Activated CD8-positive, alpha-beta memory T cell treated with anti-CD3 and anti-CD28 coated beads for 1 hour (primary cell): ENCODE results near the gene STK33.

Source experiments
- DNase-seq, 2 donors: peaks; one replicate each; pipeline ENCODE4 v3.0.0-alpha.2; 2020; ENCODE audit warnings: low read depth in 1 of 2; ENCODE audit errors: extremely low read depth in 1 of 2

Gene STK33

DNA sequence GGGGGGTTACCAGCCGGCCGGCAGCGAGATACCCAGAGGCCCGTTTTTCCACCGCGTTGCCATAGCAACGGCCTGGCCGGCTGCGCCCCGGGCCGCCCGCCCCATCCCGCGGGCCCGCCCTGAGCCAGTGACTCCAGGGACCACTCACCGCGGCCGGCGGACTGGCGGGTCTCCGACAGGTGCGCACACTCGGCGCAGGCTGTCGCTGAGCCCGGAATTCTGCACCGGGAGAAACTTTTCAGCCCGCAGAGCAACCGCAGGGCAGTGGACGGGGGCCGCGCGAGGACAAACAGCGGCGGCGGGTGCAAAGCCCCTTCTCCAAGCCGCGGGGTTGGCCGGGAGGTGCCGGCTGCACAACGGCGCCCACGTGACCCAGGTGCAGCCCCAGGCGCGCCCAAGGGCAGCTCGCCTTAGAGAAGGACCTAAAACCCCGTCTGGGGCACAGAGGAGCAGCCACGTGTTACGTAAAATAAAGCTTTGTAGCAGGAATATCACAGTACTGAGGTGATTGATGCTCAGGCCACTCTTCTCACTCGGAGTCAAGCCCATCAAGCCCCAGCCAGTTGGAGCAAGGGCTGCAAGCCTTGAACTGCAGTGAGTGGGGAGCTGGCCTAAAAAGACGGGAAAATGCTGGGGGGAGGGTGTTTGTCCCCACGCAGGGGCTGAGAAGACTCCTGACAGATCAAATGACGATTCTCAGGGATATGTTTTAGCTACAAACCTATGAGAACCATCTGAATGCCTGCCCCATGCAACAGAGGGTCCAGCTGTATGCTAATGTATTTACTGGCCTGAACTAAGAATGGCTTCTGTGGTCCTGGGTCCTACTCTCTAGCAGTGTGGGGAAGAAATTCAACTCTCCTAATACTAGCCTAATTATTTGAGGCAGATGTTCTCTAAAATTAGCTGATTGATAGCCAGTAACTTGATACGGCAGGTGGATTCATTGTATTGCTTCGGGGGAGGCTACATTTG is at the start of gene STK33:
TSS of gene STK33 (minus strand) at position 294 of the 975 bp plus-strand sequence. CDS start 119,323 bp downstream, outside the sequence.
- DNase-seq = peak in 1 of 2 donors; percentile 3

DNA sequence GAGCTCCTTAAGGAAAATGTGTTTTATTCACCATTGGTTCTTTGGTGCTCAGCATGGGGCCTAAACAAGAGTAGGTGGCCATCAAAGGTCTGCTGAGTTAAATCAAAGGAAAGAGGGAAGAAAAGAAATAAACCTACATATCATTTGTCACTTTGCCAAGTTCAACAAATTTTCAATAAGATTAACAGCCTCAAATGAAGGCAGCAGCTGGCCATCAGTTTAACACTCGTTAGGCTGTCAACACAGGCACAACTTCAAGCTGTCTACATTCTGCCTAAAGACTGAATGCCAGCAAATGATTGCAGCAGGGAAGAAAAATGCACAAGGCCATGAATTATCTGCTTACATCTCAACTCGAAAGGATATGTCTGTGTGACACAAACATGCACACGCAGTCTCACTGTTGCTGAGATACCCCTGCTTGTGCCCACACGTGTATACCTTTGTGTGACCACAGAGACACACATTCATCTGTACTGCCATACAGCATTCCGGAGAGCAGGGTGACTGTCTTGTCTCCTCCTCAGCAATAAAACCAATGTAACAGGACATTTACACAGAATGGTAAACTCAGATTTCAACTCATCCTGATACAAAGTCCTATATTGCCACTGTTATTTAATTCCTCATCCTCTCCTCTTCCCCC is 48.3 kb upstream of the STK33 start:
- no peak for DNase-seq

DNA sequence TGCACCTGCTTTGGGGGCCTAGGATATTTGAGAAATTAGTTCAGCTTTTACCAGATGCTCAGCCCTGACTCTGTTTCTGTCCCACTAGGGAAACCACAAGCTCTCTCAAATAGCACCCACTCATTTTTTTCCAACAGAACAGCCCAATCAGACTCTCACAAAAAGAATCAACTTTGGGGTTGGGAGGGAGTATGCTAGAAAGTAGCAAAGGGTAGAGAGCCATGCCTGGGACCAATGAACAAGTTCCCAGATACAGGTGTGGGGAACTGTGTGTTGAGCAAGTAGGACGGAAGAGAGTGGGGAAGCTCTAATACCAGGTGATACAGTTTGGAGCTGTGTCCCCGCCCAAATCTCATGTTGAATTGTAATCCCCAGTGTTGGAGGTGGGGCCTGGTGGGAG is 47.3 kb upstream of the STK33 start:
- DNase-seq = no peak

DNA sequence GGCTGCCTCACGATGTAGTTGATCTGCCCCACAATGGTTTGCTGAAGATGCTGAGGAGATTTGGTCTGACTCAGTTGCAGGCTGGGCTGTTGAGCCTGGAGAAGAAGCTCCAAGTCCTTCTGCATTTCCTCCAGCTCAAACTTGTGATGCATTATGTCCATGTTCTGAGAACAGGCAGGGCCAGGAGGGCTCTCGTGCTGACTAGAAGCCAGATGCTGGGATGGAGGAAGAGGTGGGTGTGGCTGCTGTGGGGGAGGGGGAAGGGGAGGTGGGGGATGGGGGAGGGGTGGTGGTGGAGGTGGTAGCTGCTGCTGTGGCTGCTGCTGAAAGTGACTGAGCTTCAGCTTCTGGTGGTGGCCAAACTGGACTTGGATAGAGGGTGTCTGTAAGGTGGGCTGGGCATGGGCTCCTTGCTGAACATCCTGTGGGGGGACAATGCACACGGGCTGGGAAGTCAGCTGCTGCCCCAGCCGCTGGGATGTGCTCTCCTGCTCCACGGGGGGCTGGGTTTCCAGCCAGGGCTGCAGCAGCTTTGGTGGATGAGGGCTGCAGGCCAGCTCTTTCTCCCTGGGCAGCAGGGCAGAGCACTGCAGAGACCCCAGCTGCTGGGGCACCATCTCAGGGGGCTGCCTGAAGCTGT is 46.4 kb upstream of the STK33 start:
- no peak for DNase-seq

DNA sequence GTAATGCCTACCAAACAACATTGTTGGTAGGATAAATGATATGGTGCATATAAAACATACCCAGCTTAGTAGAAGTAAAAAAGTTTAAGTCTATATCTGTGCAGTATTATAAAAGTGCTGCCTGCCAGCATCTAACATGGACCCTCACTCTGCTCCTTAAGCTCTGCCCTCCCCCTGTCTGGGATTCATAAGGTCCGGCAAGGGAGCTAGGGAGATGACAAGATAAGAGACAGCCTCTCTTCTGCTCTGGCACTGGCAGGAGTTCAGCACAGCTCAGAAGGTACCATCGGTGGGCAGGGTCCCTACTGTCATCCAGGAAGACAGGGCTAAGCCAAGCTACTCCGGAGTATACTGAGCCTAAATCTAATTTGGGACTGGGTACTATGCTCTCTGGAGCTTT is 45.6 kb upstream of the STK33 start:
- no peak for DNase-seq

DNA sequence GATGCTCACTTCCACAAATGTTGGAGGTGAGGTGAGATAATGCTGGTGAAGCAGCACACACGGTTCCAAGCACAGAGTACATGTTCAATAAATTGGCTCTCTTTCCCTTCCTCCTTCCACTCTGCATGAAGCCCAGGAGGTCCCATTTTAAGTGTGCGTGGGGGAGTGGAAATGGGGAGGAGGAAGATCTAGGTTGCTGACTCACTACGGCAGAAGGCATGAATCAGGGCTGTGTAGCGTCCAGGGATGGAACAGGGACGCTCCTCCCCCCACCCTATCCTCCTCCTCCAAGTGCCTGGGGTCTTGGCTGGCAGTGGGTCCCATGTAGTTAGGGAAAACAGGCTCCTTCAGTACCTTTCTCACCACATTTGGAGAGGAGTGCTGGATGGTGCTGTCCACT is 44.3 kb upstream of the STK33 start:
- no peak for DNase-seq

DNA sequence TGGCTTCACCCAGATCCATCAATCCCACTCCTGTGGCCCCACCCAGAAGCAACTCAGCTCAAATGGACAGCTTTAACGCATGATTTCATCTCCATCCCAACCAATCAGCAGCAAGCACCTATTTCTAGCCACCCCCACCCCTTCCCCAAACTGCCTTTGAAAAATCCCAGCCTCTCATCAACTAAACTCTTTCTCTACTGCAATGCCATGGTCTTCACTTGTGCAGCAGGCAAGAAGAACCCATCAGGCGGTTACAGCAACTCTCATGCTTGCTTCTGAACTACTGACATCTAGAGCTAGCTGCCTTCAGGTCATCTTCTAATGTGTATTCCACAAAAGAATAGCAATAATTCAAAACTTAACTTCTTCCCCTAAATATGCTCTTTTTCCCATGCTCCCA is 42.1 kb upstream of the STK33 start:
- no peak for DNase-seq

DNA sequence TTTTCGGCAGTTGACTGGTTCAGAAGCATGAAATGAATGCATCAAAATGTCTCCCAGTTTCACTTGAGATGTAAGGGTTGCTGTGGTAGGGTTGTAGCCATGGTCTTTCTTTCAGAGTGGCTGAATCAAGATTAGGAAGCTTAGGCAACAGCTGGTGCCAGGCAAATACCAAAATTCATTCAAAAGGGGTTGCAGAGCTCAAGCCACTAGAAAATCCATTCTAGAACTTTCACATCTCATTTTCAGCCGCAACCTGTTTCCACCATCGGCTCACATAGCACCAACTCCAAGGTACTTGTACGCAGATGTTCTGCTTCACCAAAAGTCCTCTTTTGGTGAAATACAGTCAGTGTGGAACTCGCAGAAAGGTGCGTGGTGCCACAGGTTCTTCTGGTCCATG is 40.5 kb upstream of the STK33 start:
- DNase-seq = no peak

DNA sequence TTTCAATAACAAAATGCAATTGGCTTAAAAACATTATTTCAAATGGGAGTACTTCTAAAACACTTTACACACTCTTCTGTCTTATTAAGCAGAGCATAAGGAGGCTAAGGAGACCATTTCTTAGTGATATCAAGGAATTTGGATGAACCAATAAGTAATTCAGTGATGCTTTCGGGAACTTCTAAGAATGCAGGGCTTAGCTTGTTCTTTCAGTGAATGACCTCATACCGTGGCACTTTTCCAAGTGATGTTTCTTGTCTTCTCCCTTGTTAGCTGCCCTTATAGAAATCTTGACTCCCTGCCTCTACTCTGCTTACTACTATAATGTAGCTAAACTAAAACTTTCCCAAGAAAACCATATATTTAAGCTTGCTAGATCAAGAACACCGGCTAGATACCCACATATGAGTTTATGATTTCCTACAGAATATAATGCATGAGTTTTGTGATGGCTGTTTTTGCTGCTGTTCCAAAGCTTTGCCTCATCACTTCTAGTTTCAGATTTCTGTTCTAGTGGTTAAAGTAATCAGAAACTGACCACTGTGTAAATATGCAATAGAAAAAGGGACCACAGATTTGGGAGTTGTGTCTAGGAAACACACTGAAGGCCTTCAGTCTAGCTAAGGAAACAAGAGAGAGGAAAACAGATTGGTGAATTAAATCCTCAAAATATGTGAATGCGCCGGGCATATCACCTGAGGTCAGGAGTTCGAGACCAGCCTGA is 37.5 kb upstream of the STK33 start:
- no peak for DNase-seq

DNA sequence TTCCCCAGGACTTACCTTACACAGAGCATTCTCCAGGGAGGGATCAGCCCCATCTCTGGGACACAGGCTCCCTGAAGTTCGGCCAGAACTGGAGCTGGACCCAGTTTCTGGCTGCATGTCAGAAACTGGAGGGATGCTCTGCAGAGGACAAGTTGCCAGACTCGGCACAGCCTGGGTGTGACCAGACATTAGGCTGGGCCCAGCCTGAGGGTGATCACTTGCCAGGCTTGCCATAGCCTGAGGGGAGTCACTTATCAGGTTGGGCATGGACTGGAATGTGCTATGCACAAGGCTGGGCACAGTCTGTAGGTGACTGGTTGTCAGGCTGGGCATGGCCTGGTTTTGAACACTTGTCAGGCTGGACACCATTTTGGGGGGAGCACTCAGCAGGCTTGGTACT is 30.7 kb upstream of the STK33 start:
- no peak for DNase-seq

DNA sequence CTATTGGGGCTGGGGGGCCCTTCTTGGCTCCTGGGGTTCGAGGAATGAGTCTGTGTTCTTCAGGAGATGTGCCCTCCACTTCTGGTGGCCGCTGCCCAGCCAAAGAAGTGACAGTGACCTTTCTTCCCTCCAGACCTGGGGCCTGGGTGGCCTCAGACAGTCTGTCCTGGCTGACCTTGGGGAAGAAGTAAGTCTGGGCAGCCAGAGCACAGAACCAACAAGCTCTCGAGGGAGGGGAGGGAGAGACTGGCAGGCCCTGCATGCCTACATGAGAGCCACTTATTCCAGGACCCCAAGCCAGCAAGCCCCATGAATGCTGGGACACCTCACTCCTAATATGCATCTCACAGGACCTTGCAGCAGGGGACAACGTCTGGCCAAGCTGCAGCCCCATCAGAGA is 27.1 kb upstream of the STK33 start:
- DNase-seq = no peak

DNA sequence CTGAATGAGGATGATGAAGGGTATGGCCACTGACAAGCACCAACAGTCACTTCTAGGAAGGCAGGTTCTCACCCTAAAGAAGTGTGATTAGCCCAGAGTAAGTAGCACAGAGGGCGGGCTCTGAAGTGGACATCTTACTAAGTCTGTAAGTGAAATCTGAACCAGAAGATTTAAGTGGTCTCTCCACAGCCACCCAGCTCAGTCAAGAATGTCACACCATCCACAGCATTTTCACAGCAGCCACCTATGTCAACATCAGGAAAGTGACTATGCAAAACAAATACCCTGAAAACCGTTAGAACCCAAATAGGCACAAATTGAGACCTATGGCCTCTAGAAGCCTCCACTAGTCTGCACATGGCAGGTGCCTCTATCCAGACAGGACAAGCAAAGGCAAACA is 23.0 kb upstream of the STK33 start:
- DNase-seq = no peak

DNA sequence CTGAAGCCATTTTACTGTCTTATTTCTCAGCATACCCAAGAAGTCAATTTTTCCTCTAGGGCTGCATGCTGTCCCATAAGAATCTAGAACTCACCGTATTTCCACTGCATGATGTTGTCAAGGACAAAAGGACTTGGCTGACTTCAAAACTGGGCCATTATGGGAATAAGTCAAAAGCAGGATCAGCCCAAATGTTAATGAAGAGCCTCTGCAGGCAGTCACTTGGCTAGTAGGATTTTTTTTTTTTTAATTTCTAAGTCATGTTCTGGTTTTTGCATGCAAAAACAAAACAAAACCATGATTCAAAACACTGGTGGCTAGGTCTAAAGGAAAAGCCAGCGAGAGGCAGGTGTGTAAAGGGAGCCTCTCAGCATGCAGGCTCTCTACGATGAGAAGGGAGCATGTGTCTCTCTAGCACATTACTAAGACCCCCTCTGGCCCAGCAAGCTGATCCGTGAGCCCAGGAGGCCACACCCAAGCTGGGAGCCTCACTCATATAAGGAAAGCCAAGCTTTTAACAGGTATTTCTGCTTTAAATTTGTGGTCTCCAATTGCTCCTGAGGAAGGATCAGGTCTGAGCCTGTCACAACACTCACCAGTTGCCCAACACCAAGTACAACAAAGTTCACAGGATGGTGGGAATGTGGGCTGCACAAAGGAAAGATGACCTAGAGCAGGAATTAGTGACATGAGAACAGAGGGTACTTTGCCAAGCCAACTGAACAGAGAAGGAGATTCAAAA is 21.4 kb upstream of the STK33 start:
- DNase-seq = no peak

DNA sequence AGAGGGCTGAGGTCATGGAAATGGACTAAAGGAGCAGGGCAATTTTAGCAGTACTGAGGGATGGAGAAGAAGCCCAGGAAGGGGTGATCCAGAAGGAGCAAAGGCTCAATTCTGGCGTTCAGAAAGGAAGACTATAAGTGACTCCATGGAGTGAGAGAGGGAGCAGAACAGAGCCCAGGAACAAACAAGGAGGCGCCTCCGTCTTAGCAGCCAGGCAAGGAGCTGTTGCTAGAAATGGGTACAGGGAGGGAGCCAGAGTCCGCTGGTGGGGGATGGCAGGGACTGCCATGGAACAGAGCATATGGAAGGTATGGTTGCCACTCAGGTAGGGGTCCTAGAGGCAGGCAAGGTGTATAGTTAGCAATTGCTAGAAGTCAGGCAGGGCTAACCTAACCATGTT is 20.5 kb upstream of the STK33 start:
- no peak for DNase-seq

DNA sequence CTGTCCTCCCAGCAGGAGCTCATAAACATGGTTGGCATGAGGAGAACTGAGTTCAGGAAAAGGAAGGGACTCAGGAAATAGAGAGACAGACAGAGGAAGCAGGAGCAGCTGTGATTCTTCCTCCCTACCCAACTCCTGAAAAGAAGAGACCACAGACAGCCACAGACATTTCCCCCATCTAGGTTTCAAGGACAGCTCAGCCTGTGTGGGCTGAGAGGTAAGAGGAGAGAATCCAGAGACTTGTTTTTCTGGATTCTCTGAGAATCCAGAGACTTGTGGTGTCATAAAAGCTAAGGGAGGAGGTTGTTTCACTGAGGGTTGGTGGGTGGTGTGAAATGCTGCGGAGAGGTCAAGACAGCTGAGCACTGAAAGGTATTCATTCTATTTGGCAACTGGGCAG is 19.0 kb upstream of the STK33 start:
- no peak for DNase-seq

DNA sequence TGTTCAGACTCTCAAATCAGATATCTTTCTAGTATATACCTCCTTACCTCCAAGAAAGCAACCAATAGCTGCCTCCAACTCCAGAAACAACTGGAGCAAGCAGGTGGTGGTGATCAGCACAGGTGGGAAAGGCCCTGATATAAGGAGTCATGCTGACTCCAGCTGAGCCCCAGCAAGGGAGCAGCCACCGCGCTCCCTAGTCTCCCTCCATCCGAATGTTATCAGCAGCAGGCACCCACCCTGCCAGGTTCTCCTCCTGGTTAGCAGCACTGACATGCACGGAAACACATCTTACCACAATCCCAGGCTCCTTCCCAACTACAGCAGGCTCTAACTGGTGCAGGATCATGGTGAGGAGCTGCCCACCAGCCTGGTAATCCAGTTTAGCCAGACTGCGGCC is 18.5 kb upstream of the STK33 start:
- DNase-seq = no peak

DNA sequence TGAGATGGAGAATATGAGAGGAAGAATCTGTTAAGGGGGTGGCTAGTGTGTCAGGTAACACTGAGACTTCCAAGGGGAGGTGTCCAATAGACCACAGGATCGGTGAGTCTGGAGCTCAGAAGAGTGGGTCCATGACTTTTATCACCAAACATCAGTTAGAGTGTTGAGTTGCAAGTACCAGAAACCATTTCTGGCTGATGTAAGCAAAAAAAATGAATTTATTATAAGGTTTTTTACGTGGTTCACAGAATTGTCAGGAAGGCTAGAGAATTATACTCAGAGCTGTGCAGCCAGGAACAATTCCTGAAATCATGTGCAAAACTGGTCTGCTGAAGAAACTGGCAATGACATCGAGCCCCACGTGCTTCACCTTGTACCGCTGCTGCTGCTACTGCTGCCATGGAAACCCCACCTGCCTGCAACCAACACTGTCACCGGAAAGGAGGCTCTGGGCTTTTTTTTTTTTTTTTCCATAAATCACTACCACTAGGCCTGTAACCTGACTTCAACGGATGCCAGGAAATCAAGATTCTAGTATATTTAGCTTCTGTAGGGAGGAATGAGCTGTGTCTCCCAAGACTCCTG is 16.6 kb upstream of the STK33 start:
- no peak for DNase-seq

DNA sequence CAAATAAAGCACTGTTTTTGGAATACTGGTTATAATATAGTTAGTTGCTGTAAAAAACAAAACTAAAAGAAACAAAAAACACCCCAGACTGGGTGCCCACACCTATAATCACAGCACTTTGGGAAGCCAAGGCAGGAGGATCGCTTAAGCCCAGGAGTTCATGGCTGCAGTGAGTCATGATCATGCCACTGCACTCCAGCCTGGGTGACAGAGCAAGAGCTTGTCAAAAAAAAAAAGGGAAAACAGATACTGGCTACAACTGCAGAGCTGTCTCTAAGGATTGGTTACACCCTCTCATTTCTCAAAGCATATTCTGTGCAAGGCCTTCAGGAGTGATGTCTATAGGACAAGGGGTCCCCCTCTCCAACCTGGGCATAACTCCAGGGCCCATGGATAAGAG is 14.6 kb upstream of the STK33 start:
- DNase-seq = no peak

DNA sequence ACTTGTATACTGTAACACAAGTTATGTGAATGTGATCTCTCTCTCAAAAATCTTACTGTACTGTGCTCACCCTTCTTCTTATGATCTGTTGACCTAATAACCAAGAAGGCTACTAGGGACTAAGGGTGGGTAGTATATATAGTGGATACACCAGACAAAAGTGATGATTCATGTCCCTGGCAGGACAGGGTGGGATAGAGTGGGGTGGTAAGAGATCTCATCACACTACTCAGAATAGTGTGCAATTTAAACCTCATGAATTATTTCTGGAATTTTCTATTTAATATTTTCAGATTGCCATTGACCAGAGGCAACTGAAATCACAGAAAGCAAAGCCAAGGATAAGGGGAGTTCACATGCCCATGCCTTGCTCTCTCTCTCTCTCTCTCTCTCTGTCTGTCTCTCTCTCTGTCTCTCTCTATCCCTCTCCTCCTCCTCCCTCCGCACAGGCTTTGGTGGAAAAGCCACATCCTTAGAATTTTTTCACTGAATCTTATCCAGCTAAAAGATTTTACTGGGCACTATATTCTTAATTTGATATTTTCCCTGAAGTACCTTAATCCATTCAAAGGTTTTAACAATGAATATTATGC is 12.0 kb upstream of the STK33 start:
- no peak for DNase-seq
